B cell (primary cell): ENCODE results near the gene TBCD. TPM values are rescaled to one million over a fixed set of nuclear protein-coding genes. Genes with fewer than 3 reads are reported as not detected.
"Not testable (repeated sequence)": the region's sequence is repeated elsewhere in the genome, so short reads cannot be mapped to it uniquely, and the experiment has no call there.

Experiments
- ATAC-seq: fragments of 200-7000 bp; cut with Tn5 transposase; one replicate; pipeline ENCODE4 v1.10.0; 2021; ENCODE audit warnings: low read depth, mild to moderate bottlenecking, moderate number of reproducible peaks, moderate library complexity
- CTCF ChIA-PET: fragments of 350-600 bp; sonication (Branson Sonifier 250); formaldehyde crosslinking; loops from one replicate; lab custom pipeline; 2021; ENCODE audit warnings: antibody characterized with exemption, inconsistent platforms; lab: Charles Lee
- POLR2A ChIA-PET: fragments of 350-600 bp; sonication (Branson Sonifier 250); formaldehyde crosslinking; loops from one replicate; lab custom pipeline; 2021; ENCODE audit warnings: antibody characterized with exemption; lab: Charles Lee
- DNase-seq: peaks from one replicate; pipeline ENCODE4 v3.0.0; 2013
- H2AFZ ChIP-seq: 2 replicates; pipeline ENCODE4 v1.6.1; 2012; ENCODE audit warnings: mild to moderate bottlenecking, low read depth, low read length; ENCODE audit not compliant: insufficient read depth, poor library complexity, severe bottlenecking
- H3K27ac ChIP-seq, 2 donors: 1 replicate in 1 of 2; 2 replicates in 1 of 2; pipeline ENCODE4 v1.5.1; 2012 to 2013; ENCODE audit warnings: low read length in 2 of 2, mild to moderate bottlenecking in 2 of 2, moderate library complexity in 1 of 2
- H3K27me3 ChIP-seq, 4 experiments: fragments of 200-600 bp in 1 of 4; sonication (generic) in 1 of 4; replicated peaks in 1 of 4; 1 replicate in 2 of 4; 2 replicates in 2 of 4; pipeline versions ENCODE4 v1.6.1 to v1.7.0; 2013 to 2016; ENCODE audit warnings: low read length in 3 of 4, mild to moderate bottlenecking in 2 of 4, mixed read lengths in 1 of 4, moderate library complexity in 1 of 4; ENCODE audit not compliant: insufficient read depth in 4 of 4, control insufficient read depth in 3 of 4; ENCODE audit errors: control extremely low read depth in 1 of 4
- H3K36me3 ChIP-seq, 2 experiments: replicated peaks in 1 of 2; 1 replicate in 1 of 2; 2 replicates in 1 of 2; pipeline versions ENCODE4 v1.6.1 to v1.7.1; 2013; ENCODE audit warnings: low read length in 1 of 2; ENCODE audit not compliant: insufficient read depth in 2 of 2, control insufficient read depth in 1 of 2; ENCODE audit errors: control extremely low read depth in 1 of 2, extremely low read depth in 1 of 2
- H3K4me1 ChIP-seq, 2 donors: fragments of 200-600 bp in 1 of 2; sonication (generic) in 1 of 2; 1 replicate in 1 of 2; 2 replicates in 1 of 2; pipeline versions ENCODE4 v1.5.1 to v1.6.1; 2013 to 2017; ENCODE audit warnings: low read length in 2 of 2; ENCODE audit not compliant: control insufficient read depth in 2 of 2, insufficient read depth in 2 of 2
- H3K4me2 ChIP-seq: replicated peaks from 2 replicates; pipeline ENCODE3; 2012; ENCODE audit warnings: mild to moderate bottlenecking, low read depth, low read length; ENCODE audit not compliant: poor library complexity, severe bottlenecking
- H3K4me3 ChIP-seq, 5 experiments: fragments of 200-600 bp in 1 of 5; sonication (generic) in 1 of 5; 1 replicate in 3 of 5; 2 replicates in 2 of 5; pipeline versions ENCODE4 v1.5.1 to v1.7.0; 2011 to 2016; ENCODE audit warnings: low read length in 4 of 5, mild to moderate bottlenecking in 4 of 5, low read depth in 2 of 5, control low read depth in 1 of 5, moderate library complexity in 1 of 5; ENCODE audit not compliant: insufficient read depth in 1 of 5; ENCODE audit errors: control extremely low read depth in 1 of 5, extremely low read depth in 1 of 5
- H3K79me2 ChIP-seq: fragments of 200-600 bp; sonication (generic); one replicate; pipeline ENCODE4 v1.6.0; 2016; ENCODE audit warnings: low read length; ENCODE audit not compliant: control insufficient read depth, insufficient read depth
- H3K9ac ChIP-seq: fragments of 200-600 bp; sonication (generic); 2 replicates; pipeline ENCODE4 v1.6.1; 2017; ENCODE audit warnings: mild to moderate bottlenecking, low read length, moderate library complexity
- H3K9me3 ChIP-seq, 3 donors: one replicate each; pipeline versions ENCODE4 v1.6.1 to v1.7.1; 2013; ENCODE audit warnings: low read length in 2 of 3; ENCODE audit not compliant: control insufficient read depth in 2 of 3, insufficient read depth in 1 of 3; ENCODE audit errors: control extremely low read depth in 1 of 3
- H4K20me1 ChIP-seq: 2 replicates; pipeline ENCODE4 v1.6.0; 2012; ENCODE audit warnings: mild to moderate bottlenecking, low read length; ENCODE audit not compliant: insufficient read depth, control insufficient read depth, poor library complexity, severe bottlenecking
- H3K27ac Mint-ChIP-seq: one replicate; pipeline ENCODE4 v1.8.0; 2021; ENCODE audit warnings: mixed read lengths
- H3K27me3 Mint-ChIP-seq: one replicate; pipeline ENCODE4 v1.8.0; 2021; ENCODE audit warnings: mixed read lengths
- H3K4me1 Mint-ChIP-seq: one replicate; pipeline ENCODE4 v1.8.0; 2021; ENCODE audit warnings: mixed read lengths
- H3K4me3 Mint-ChIP-seq: one replicate; pipeline ENCODE4 v1.8.0; 2021; ENCODE audit warnings: mixed read lengths
- H3K9me3 Mint-ChIP-seq: one replicate; pipeline ENCODE4 v1.8.0; 2022; ENCODE audit warnings: mixed read lengths; ENCODE audit not compliant: insufficient read depth
- CTCF ChIP-seq: fragments of 200-600 bp; IDR thresholded peaks from one replicate; pipeline ENCODE4 v1.8.0; 2022; ENCODE audit warnings: antibody characterized with exemption, mild to moderate bottlenecking
- EZH2 ChIP-seq: IDR thresholded peaks from 2 replicates; pipeline ENCODE4 v1.6.1; 2012; ENCODE audit warnings: borderline replicate concordance, low read depth, mild to moderate bottlenecking, moderate library complexity, low read length; ENCODE audit not compliant: insufficient read depth, poor library complexity, severe bottlenecking
- WGBS: methylation state at CpG from one replicate; pipeline ENCODE4 v1.1.5; 2013; ENCODE audit warnings: missing lambda C conversion rate; ENCODE audit not compliant: insufficient coverage; 5-methylcytosine and 5-hydroxymethylcytosine counted together
- intact Hi-C: fragments of 100-400 bp; cut with micrococcal nuclease; formaldehyde crosslinking; loops from one replicate; pipeline ENCODE4 v1.10.0; 2022
- polyA plus RNA-seq: library from polyadenylated mRNA; depleted of rRNA; stranded (reverse); fragments of >200 nt; gene quantifications from 2 replicates; pipeline ENCODE4 v1.2.3, GENCODE V29; 2012
- total RNA-seq, 2 donors: library from RNA; stranded (reverse); fragments of 120-200 nt in 1 of 2; gene quantifications; 1 replicate in 1 of 2; 2 replicates in 1 of 2; pipeline versions ENCODE4 v1.2.3 to v1.2.4, GENCODE V29; 2013 to 2022

The TBCD gene
- total and polyA plus RNA-seq, 2 donors (not counting 1 experiment from before 2014, with no cell fraction given), result 60.8 to 101 TPM

DNA sequence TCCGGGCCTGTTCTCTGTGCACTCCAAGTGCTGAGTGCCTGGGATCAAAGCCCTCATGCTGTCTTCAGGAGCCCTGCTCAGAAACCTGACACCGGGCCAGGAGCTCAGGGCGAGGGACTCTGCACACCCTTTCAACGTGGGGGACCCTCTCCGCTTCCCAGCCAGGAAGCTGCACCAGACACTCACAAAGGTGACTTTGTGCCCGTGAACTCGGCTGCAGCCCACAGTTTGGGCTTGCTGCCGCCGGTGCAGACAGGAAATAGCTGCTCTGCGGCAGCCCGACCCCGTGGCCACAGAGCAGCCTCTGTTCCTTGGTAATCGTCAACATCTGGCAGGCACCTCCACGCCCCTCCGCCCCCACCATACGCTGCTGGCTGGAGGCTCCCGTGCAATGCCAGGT, 234.1 kb downstream of the TBCD start:
- ATAC-seq (peak; percentile 51), DNase-seq (peak; percentile 49)
- intact Hi-C loops, result loop anchor here (10.0 kb wide), 1 partner anchor 59 kb away; no protein-coding TSS in a partner anchor
- Mint-ChIP-seq H3K4me1 (peaks cover 18% of the 10 kb centered on the region), H3K27ac (peak overlapping the region; percentile 46), H3K27me3 (no peaks in the 10 kb centered on the region), H3K4me3 (peak overlapping the region; percentile 81), H3K9me3 (no peaks in the 10 kb centered on the region)
- Histone ChIP-seq H3K27me3 (peaks cover 0 to 5% (median 0%) of the 10 kb centered on the region in 4 experiments), H4K20me1 (no peaks in the 10 kb centered on the region), H3K9me3 (peaks cover 0 to 8% (median 0%) of the 10 kb centered on the region in 3 donors), H3K4me3 (peak overlapping the region in 3 of 5 experiments; percentile 5 to 26 (median 8)), H3K27ac (no peak overlapping the region), H3K36me3 (no peaks in the 10 kb centered on the region), H3K9ac (peak overlapping the region; percentile 33), H3K4me2 (peak overlapping the region; percentile 69), H3K4me1 (peaks cover 12 to 18% of the 10 kb centered on the region in 2 donors), H3K79me2 (no peaks in the 10 kb centered on the region), H2AFZ (peak overlapping the region; percentile 45)
- ChIA-PET POLR2A (no interaction called here), CTCF (interaction anchor here (2.3 kb wide), 1 partner anchor 72 kb away, joined by 6 read pairs; no protein-coding TSS in a partner anchor)
- 4% methylated on average over 12 of the region's 17 CpGs for WGBS
- no peak for TF ChIP-seq CTCF
- TF ChIP-seq EZH2, result no peak

DNA sequence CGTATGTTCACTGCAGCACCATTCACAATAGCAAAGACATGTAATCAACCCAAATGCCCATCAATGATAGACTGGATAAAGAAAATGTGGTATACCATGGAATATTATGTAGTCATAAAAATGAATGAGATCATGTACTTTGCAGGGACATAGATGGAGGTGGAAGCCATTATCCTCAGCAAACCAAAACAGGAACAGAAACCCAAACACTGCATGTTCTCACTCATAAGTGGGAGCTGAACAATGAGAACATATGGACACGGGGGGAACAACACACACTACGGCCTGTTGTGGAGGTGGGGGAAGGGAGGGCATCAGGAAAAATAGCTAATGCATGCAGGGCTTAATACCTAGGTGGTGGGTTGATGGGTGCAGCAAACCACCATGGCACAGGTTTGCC, 237.2 kb downstream of the TBCD start:
- H3K27ac Mint-ChIP-seq, H3K4me2 ChIP-seq, H3K36me3 ChIP-seq, H3K4me3 Mint-ChIP-seq, H3K27me3 ChIP-seq, H4K20me1 ChIP-seq, H3K27me3 Mint-ChIP-seq, H3K79me2 ChIP-seq, DNase-seq, H3K9me3 ChIP-seq, H3K9ac ChIP-seq, ATAC-seq, H3K4me3 ChIP-seq, POLR2A ChIA-PET, H2AFZ ChIP-seq, H3K27ac ChIP-seq: not testable (repeated sequence)
- Mint-ChIP-seq H3K9me3 (peaks cover 13% of the 10 kb centered on the region), H3K4me1 (peaks cover 18% of the 10 kb centered on the region)
- CTCF ChIA-PET, result interaction anchor here (1.0 kb wide), 1 partner anchor 18 kb away, joined by 3 read pairs; no protein-coding TSS in a partner anchor
- peaks cover 11% of the 10 kb centered on the region in 2 donors for H3K4me1 ChIP-seq
- intact Hi-C loops, result loop anchor here (10.0 kb wide), 1 partner anchor 56 kb away; no protein-coding TSS in a partner anchor
- WGBS, result no CpG with 5 or more reads among the region's 3 CpGs
